Fibroblast of gingiva (primary cell): ENCODE results near the gene KHDRBS2.
"Not testable (repeated sequence)": the region's sequence is repeated elsewhere in the genome, so short reads cannot be mapped to it uniquely, and the experiment has no call there.

Source experiments
- DNase-seq: peaks from one replicate; pipeline ENCODE4 v3.0.0-alpha.2; 2011; ENCODE audit warnings: low read depth

The KHDRBS2 gene

GRCh38 chr6:61867635-61868034 lies 418.4 kb downstream of the KHDRBS2 start:
- no peak for DNase-seq

- no peak for DNase-seq
These were observed 428.5 kb downstream of the KHDRBS2 start for GRCh38 chr6:61857541-61857940.

GRCh38 chr6:61841958-61842357 lies 444.1 kb downstream of the KHDRBS2 start:
- no peak for DNase-seq

- DNase-seq, result no peak
These were observed 450.8 kb downstream of the KHDRBS2 start for GRCh38 chr6:61835237-61835636.

GRCh38 chr6:61833176-61833755 lies 452.8 kb downstream of the KHDRBS2 start:
- no peak for DNase-seq

- no peak for DNase-seq
These were observed 468.3 kb downstream of the KHDRBS2 start for GRCh38 chr6:61817716-61818115.

- DNase-seq, result no peak
These were observed 476.0 kb downstream of the KHDRBS2 start for GRCh38 chr6:61810047-61810446.

- no peak for DNase-seq
These were observed 476.9 kb downstream of the KHDRBS2 start for GRCh38 chr6:61809004-61809595.

- no peak for DNase-seq
These were observed 498.0 kb downstream of the KHDRBS2 start for GRCh38 chr6:61787998-61788397.

GRCh38 chr6:61769446-61769845 lies 516.6 kb downstream of the KHDRBS2 start:
- DNase-seq, result not testable (repeated sequence)

- no peak for DNase-seq
These were observed 530.3 kb downstream of the KHDRBS2 start for GRCh38 chr6:61755739-61756138.

GRCh38 chr6:61751986-61752385 lies 534.0 kb downstream of the KHDRBS2 start:
- no peak for DNase-seq

- no peak for DNase-seq
These were observed 540.0 kb downstream of the KHDRBS2 start for GRCh38 chr6:61745994-61746393.

GRCh38 chr6:61711849-61712248 lies 574.2 kb downstream of the KHDRBS2 start:
- no peak for DNase-seq

GRCh38 chr6:61688165-61688564 lies 597.9 kb downstream of the KHDRBS2 start:
- DNase-seq, result no peak

GRCh38 chr6:61682562-61682961 lies 603.5 kb downstream of the KHDRBS2 start:
- no peak for DNase-seq

- no peak for DNase-seq
These were observed 606.4 kb downstream of the KHDRBS2 start for GRCh38 chr6:61679625-61680024.

GRCh38 chr6:61675734-61676133 lies 610.3 kb downstream of the KHDRBS2 start:
- no peak for DNase-seq

- no peak for DNase-seq
These were observed 636.2 kb downstream of the KHDRBS2 start for GRCh38 chr6:61649845-61650244.

GRCh38 chr6:61640463-61640862 lies 645.6 kb downstream of the KHDRBS2 start:
- DNase-seq, result no peak
